ENCODE results near the gene CCDC148.
"Not testable (repeated sequence)": the region's sequence is repeated elsewhere in the genome, so short reads cannot be mapped to it uniquely, and the experiment has no call there.

The CCDC148 gene

DNA sequence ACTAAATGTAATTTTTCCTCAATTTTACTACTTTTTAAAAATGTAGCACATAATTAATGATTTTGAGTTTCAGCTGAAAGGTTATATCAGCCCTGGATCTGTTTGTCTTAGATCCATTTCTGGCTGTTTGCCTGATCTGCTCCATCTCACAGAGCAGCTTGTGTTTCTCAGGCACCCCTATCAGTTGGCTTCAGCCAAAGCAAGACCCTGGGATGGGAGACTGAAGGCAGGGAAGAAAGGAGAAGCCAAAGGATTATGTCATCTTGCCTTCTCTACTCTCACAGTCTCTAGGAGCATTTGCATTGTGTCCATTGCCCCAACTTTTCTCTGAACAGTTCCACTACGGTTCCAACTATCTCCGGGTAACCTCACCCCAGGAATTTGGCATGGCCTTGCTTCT, 110.5 kb downstream of the CCDC148 start:
- DNase-seq: no peak

DNA sequence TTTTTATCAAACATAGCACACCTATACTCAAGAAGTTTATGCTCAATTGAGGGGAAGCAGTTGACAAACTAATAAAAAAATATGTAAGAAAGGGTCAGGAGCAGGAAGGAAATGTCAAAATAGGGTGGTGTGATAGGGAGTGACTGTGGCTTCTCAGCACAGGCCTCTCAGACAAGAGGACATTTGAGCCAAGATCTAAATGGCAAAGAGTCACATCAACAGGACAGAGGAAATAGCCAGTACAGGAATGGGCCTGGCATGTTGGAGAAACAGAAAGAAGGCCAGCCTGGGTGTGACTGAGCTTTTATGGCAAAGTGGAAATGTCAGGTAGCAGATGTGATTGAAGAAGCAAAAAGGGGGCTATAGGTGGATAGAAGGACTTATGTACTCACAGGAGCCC, 117.0 kb downstream of the CCDC148 start:
- peak in 1 of 2 experiments; percentile 87 for DNase-seq

DNA sequence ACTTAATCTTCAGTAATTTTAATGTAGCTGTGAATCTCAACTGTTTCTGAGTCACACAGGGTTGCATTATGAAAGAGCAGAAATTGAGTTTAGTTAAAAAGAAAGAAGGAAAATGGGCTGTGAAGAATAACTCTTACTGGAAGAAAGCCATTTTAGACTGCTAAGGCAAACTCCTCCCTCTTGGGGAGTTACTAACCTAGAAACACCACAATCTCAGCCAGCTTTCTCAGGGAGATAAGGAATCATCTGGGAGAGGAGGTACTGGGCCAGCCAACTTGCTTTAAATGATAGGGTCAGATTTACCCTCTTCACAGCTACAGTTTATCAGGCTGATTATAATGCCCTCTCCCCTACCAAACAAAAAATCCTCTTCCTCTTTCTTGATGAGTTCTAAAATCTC, 119.5 kb downstream of the CCDC148 start:
- no peak for DNase-seq

DNA sequence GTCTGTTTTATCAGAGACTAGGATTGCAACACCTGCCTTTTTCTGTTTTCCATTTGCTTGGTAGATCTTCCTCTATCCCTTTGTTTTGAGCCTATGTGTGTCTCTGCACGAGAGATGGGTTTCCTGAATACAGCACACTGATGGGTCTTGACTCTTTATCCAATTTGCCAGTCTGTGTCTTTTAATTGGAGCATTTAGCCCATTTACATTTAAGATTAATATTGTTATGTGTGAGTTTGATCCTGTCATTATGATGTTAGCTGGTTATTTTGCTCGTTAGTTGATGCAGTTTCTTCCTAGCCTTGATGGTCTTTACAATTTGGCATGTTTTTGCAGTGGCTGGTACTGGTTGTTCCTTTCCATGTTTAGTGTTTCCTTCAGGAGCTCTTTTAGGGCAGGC, 124.8 kb downstream of the CCDC148 start:
- not testable (repeated sequence) for DNase-seq

DNA sequence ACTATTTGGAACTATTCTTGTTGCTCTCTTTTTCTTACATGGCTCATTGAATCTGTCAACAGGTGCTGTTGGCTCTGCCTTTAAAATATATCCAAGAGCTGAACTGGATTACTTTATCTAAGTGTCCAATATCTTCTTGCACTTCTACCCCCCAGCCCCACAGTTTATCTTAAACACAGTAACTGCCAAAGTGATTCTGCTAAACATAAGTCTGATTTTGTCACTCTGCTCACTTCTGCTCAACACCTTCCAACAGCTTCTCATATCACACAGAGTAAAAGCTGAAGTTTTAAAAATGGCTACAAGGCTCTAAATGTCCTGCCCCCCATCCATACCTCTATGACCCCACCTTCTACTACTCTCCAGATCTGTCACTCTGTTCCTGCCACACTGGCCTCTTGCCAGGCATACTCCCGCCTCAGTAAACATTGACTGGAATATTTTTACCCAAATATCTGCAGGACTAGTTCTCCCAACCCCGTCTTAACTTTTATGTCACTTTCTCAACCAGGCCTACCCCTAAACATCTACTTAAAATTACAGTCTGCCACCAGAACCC, 130.7 kb downstream of the CCDC148 start:
- DNase-seq: no peak

DNA sequence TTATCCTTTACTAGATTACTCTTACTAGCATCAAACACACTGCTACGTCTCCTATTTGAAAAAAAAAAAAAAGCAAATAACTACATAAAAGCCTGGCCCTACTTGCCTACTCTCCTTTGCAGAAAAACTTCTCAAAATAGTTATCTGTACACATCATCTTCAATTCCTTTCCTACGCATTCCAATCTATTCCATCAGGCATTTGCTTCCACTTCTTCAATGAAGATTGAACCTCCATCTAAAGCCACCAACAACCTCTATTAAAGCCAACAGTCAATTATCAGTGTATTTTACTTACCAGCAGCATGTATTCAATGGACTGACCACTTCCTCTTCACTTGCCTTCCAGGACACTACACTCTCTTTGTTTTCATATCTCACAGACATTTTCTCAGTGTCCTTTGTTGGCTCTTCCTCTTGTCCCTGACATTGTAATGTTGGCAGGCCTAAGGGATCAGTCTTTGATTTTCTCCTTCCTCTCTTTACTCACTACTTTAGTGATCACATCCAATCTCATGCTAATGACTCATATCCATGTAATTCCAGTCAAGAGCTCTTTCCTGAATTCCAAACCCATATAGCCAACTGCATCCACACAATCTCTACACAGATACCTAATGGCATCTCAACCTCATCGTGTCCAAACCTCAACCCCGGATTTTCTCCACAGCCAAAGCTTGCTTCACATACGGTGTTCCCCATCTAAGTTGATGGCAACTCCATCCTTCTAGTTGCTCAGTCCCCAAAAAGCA, 131.3 kb downstream of the CCDC148 start:
- DNase-seq: no peak

DNA sequence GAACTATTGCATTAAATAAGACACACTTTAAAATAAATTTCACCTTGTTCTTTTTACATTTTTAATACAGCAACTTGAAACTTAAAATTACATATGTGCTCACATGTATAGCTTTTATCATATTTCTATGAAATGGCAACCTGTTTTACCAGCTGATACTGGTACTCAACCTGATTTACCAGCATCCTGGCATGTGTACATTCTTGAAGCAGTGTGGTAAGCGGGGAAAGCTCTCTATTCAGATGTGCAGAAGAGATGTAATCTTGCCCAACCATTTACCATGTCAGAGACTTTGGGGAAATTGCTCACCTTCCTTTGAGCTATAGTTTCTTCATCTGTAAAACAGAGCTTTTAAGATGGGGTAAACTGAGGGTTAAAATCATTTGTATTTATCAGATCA, 133.2 kb downstream of the CCDC148 start:
- DNase-seq: no peak

DNA sequence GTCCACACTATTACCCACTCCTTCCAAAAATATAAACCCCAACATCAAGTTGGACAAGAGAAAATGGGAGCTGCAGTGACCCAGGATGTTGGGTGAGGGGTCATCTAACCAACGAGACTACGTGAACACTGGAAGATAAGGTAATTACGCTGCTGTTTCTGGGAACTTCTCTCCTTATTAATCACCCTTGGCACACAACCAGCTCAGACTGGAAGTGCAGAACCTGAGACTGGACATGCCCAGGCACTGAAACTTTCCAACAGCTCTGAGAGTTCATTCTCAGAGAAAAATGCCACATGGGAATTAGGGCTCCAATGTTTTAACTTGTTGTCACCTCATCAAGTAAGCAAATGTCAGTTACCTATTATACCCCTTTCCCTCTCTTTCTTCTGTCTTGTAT, 135.3 kb downstream of the CCDC148 start:
- DNase-seq: no peak

DNA sequence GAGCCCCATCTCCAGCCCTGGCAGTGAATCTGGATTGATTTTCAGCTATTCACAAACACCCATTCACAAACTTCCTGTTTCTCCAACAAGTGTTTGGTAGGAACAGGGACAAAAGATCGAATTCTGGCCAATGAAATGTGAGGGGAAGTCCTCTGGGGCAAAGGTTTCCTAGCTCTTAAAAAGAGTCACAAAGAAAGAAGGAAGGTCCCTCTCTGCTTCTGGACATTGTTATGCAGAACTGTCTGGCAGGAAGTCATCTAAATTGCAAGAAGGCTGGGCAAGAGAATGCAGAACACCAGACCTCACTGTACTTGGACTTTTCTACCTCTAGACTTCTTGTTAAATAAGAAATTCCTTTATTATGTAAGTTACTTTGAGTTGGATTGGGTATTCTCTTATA, 137.3 kb downstream of the CCDC148 start:
- no peak for DNase-seq

DNA sequence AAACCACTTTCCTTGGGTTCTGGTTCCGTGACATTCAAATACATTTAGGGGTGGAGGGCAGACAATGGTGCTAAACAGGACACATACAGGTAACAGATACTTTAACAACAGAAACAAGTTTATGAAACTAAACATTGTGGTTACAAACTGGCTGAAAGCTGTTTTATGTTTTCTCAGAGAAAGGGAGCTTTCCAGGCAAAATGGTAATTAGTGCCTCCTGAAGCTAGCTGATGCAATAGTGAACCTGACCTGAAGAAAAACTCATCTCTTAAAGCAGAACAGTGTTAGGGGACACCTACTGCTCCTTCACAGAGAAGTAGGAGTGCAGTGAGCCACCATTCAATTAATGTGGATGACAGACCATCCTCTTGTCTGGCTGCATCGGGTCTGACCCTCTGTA, 138.9 kb downstream of the CCDC148 start:
- DNase-seq: no peak

DNA sequence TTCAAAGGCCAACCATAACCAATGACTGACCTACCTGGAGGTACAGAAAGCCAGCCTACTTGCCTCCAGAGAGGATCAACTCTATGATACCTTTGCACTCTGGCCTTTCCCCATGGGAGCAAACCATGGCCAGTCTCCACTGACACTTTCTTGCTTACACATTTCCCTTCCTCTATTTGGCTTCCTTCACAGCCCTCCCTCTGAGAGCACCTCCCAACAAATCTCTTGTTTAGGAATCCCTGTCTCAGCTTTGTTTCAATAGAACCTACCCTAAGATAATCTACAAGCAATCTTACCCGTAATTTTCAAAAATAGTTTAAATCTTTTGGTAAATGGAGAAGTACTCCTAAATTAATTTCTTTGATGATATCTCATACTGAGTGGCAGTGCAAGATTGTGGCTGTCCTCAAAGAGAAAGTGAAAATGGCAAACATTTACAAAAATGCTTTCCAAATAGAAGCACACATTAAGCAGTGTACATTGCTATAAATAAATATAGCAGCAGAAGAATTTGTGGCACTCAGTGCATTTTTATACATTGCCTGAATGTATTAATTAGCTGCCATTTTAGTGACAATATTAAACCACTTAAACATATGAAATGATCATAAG, 140.6 kb downstream of the CCDC148 start:
- DNase-seq: no peak

DNA sequence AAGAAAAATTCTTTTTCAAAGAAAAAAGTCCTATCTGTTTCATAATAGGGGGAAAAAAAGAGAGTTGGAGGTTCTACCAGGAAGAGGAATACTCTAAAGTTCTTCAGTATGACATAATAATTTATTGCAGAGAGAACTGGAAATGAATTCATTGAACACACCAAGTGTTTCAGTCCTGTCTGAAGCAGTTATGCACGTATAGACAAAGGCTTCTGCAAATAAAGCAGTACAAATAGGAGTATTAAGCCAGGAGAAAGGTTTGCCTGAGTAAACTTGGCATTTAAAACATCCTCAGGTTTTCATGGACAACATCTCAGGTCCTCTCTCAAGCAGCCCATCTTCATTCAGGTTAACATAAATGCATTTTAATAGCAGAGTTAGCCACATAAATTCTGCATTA, 141.6 kb downstream of the CCDC148 start:
- DNase-seq: no peak

DNA sequence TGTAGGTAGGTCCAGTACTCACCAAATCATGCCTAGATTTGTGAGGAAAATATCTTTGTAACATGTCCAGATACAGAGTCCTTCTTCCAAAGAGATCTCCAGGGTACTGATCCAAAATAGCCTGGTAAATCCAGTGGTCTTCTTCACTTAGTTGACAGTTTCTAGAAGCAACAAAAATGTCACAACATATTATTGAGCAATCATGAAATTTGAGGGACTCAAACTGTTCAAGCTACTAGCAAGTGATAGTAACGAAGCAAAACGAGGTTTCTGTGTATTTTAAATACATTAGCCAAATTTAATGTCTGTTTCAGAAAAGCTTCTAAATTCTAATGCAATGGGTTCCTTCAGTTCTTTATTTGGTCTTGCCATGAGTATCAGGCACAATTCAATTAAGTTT, 142.8 kb downstream of the CCDC148 start:
- DNase-seq: no peak

DNA sequence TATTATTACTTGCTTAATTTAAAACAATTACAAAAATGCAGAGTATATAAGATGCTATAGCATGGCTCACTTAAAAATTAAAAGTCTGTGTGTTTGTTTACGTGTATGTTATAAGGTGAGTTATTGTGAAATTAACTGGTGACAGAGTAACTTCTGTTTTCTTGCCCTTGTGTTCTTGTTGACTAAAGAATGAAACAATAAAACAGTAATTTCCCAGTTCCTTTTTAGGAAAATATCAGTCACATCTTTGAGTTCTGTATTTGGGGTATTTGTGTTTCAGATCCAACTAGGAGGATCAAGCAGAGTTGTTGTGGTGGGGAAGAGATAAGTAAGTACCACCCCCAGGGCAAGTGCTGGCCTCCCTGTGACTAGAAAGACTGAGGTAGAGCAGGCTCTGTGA, 143.6 kb downstream of the CCDC148 start:
- no peak for DNase-seq

DNA sequence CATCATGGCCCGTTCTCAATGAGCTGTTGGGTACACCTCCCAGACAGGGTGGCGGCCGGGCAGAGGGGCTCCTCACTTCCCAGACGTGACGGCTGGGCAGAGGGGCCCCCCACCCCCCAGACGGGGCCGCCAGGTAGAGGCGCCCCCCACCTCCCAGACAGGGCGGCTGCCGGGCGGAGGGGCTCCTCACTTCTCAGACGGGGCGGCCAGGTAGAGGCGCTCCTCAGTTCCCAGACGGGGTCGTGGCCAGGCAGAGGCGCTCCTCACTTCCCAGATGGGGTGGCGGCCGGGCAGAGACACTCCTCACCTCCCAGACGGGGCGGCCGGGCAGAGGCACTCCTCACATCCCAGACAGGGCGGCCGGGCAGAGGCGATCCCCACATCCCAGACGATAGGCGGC, 146.1 kb downstream of the CCDC148 start:
- DNase-seq: not testable (repeated sequence)

DNA sequence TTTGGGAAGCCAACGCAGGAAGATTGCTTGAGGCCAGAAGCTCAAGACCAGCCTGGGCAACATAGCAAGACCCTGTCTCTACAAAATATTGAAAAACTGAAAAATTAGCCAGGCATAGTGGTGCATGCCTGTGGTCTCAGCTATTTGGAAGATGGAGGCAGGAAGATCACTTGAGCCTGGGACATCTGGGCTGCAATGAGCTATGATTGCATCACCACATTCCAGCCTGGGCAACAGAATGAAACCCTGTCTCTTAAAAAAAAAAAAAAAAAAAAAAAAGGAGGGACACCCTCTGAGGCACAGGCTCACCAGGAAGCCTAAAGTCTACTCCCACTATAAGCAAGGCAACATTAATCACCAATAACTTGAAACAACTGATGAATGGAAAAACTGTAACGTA, 151.1 kb downstream of the CCDC148 start:
- DNase-seq: no peak

DNA sequence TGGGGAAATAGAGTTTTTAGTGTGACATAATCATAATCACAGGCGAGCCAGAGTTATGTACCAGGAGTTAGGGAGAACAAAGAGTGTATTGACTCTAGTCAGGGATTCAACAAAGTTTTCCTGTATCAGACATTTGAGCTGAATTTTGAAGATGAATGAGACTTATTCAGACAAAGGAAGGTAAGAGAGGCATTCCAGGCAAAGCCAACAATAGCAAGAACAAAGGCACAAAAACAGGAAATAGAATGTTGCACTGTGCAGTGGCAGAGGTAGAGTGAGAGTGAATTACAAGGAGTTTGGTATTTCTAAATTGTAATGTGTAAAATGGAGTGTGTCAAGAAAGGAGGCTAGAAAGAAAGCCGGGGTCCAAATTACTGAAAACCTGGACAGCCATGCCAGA, 156.2 kb downstream of the CCDC148 start:
- no peak for DNase-seq

DNA sequence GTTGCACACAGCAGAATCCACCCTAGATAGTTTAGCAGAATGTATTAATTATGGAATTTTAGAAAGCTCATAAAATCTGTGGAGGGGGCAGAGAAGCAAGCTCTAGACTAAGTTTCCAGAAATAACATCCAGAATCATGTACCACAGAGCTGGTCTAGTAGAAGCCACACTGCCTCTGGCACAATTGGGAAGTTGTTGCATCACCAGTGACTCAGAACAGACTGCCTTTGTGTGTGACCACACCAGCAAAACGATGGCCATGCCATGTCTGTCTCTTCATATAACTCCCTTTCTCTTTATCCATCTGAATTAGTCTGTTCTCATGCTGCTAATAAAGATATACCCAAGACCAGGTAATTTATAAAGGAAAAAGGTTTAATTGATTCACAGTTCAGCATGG, 158.9 kb downstream of the CCDC148 start:
- no peak for DNase-seq

DNA sequence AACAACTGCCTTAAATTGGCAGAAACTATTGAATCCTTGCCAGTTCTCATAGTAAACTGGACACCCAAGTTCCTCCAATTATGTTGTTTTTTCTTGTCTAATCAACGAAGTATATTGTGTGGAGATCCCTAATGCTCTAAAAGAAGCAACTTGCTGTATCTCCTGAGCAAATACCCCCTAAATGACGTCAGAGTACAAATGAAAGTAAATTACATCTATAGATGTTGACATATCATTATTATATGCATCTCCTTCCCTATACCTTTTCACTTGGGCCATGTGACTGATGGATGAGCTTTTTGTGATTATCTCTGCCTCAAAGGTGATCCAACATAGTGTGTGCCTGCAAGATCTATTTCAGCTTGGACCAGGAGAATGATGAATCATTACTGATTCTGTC, 159.4 kb downstream of the CCDC148 start:
- DNase-seq: no peak

DNA sequence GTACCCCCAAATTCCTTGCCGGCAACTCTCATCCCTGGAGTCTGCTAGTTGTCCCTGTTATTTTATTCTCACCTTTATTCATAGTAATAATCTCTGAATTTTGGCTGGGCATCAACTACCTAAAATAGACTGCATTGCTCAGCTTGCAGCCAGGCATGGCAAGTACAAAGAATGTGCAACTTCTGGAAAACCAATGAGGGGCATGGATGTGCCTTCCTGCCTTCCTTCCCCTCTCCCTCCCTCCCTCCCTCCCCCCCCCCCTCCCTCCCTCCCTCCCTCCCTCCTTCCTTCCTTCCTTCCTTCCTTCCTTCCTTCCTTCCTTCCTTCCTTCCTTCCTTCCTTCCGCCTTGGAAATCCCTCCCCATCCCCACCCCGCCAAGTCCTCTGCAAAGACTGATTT, 162.8 kb downstream of the CCDC148 start:
- DNase-seq: no peak

DNA sequence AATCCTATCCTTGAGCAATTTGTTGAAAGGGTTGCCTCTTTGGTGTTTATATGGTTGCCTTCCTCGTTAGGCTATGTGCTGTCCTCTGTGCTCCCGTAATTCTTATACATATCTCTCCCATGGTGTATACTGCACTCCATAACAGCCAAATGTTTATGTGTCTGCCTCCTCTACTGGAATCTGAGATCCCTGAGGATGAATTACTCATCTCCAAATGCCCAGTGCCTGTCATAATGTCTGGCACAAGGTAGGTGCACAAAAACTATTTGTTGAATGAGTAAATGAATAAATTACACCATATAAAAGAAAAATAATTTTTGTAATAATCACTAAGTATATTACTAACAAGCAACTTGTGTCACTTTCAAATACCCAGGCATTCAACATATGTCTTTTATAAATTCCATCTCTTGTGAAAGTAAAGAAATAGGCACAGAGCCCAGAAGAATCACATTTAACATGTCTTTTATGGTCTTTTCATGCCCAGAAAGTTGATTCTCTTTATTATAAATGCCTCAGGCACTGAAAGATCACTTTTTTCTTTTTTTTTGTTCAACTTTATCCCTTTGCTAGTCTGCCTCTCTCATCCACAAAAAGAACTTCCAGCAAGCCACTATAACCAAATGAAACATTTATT, 164.9 kb downstream of the CCDC148 start:
- no peak for DNase-seq

DNA sequence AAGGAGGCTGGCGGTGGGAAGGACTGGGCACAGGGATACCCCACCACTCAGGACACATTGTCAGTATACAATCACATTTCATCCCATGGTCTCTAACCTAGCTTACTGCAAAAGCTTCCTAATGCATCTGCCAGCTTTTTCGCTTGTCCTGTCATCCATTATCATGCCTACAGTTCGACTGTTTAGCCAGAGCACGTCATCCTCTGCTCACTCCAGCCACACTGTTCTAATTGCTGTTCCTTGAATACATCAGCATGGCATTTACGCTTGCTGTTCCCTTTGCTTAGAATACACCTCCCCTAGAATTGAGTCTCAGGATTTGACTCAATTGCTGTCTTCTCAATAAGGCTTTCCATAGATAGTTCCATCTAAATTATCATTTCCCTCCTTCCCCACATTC, 166.3 kb downstream of the CCDC148 start:
- DNase-seq: no peak

DNA sequence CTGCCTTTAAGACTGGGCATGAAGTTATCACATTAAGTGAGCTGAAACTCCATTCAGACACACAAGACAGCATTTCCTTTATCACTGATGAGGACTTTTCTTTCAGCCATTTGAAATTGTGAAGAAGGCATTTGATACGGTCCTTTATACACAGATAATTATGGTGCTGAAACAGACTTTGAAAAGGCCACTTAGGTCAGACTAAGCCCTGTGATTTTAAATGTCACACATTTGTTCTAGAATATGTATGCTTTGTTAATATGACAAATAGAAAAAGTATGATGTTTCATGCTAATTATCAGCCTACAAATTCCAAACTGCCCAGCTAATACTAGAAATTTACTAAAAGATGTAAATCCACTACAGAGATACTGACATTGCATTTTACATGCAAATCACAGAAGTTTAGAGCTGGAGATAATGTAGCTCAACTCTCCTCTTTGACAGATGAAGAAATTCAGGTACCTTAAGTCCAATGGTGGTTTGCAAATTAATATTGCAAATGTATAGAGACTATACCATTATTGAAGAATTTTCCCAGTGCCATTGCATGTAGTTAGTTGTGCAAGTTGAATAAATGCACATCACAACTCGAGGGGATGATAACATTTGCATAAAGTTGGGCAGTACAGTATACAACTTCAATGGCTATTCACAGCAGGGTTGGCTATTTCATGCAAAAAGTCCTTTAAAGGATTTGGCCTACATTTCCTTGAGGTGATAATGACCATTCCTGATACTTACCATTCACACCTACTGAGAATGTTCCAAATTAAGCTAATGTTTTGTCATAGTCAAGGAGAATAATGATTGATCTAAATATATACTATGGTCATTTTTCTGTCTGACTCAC, 179.7 kb downstream of the CCDC148 start:
- no peak for DNase-seq

Data from NCI-H524 (cell line).